Neural progenitor cell (in vitro differentiated cells): ENCODE results near the gene CTAGE9.

Experiments used
- EZH2 ChIP-seq: fragments of 200-600 bp; sonication (generic); IDR thresholded peaks from 2 replicates; pipeline ENCODE4 v1.6.1; 2017; ENCODE audit warnings: antibody characterized with exemption, mild to moderate bottlenecking, moderate library complexity
- EZH2phosphoT487 ChIP-seq: fragments of 200-600 bp; sonication (generic); IDR thresholded peaks from 2 replicates; pipeline ENCODE4 v1.6.1; 2017; ENCODE audit warnings: antibody characterized with exemption
- TF ChIP-seq, protein P1 (sequence below): fragments of 200-600 bp; sonication (generic); IDR thresholded peaks from 2 replicates; pipeline ENCODE4 v1.5.1; 2017; ENCODE audit warnings: antibody characterized with exemption, mild to moderate bottlenecking

DNA sequence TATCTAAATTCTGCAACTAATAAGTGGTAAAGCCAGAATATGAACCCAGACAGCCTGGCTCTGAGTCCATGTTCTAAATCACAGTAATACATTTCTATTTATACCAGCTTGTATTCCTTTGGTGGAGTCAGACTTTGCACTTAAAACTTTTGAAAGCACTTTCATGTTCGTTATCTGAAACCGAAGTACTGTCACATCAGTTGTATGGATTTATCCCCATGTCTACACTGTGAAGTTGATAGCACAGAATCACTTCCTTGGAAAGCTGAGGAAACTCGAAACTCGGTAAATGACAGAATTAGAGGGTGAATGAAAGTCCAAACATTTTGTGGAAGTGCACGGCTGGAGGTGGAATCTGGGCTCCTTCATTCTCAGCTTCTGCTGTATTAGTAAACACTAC is 28.3 kb upstream of the CTAGE9 start:
- TF ChIP-seq EZH2phosphoT487 (no peak), EZH2 (no peak)
- TF ChIP-seq, protein P1, sequence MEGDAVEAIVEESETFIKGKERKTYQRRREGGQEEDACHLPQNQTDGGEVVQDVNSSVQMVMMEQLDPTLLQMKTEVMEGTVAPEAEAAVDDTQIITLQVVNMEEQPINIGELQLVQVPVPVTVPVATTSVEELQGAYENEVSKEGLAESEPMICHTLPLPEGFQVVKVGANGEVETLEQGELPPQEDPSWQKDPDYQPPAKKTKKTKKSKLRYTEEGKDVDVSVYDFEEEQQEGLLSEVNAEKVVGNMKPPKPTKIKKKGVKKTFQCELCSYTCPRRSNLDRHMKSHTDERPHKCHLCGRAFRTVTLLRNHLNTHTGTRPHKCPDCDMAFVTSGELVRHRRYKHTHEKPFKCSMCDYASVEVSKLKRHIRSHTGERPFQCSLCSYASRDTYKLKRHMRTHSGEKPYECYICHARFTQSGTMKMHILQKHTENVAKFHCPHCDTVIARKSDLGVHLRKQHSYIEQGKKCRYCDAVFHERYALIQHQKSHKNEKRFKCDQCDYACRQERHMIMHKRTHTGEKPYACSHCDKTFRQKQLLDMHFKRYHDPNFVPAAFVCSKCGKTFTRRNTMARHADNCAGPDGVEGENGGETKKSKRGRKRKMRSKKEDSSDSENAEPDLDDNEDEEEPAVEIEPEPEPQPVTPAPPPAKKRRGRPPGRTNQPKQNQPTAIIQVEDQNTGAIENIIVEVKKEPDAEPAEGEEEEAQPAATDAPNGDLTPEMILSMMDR = no peak
